GM12801 (cell line): ENCODE results near the gene WNT9B.

ENCODE experiments used
- CTCF ChIP-seq: IDR thresholded peaks from one replicate; pipeline ENCODE4 v1.5.1; 2011; ENCODE audit warnings: control low read depth; ENCODE audit not compliant: insufficient read length; ENCODE audit errors: extremely low read depth

WNT9B gene

GRCh38 chr17:46863383-46864121, 12.2 kb downstream of the WNT9B start:
- no peak for TF ChIP-seq CTCF

GRCh38 chr17:46865100-46865499, 13.7 kb downstream of the WNT9B start:
- no peak for TF ChIP-seq CTCF

GRCh38 chr17:46866325-46866724, 14.9 kb downstream of the WNT9B start:
- no peak for TF ChIP-seq CTCF

GRCh38 chr17:46866747-46867146, 15.4 kb downstream of the WNT9B start:
- TF ChIP-seq CTCF: no peak

- no peak for TF ChIP-seq CTCF
Observed at GRCh38 chr17:46868689-46869187, 17.4 kb downstream of the WNT9B start.

GRCh38 chr17:46869296-46869695, 17.9 kb downstream of the WNT9B start:
- TF ChIP-seq CTCF: no peak

- TF ChIP-seq CTCF: no peak
Observed at GRCh38 chr17:46869975-46870803, 18.8 kb downstream of the WNT9B start.
